HL-60 (cell line): ENCODE data around the gene GNPTAB.

Experiments used
- DNase-seq, 2 experiments: peaks; one replicate each; pipeline ENCODE4 v3.0.0-alpha.2; 2010 to 2020; ENCODE audit warnings: low read depth in 1 of 2, low spot score in 1 of 2
- H3K27ac ChIP-seq: fragments of 250-450 bp; sonication (Bioruptor Pico); replicated peaks from 2 replicates; pipeline ENCODE4 v1.5.1; 2020; ENCODE audit warnings: mild to moderate bottlenecking, moderate library complexity
- H3K27me3 ChIP-seq: fragments of 250-450 bp; sonication (Bioruptor Pico); 2 replicates; pipeline ENCODE4 v1.5.1; 2021; ENCODE audit warnings: mild to moderate bottlenecking, moderate library complexity; ENCODE audit not compliant: insufficient read depth, poor library complexity, severe bottlenecking
- H3K4me3 ChIP-seq: replicated peaks from 2 replicates; pipeline ENCODE4 v1.5.1; 2011; ENCODE audit warnings: mild to moderate bottlenecking, control low read depth, low read length; ENCODE audit not compliant: insufficient read depth
- GABPA ChIP-seq: IDR thresholded peaks from 2 replicates; pipeline ENCODE4 v1.6.1; 2012; ENCODE audit warnings: low read depth
- POLR2AphosphoS5 ChIP-seq: IDR thresholded peaks from 2 replicates; pipeline ENCODE4 v1.6.1; 2012; ENCODE audit warnings: low read depth
- SPI1 ChIP-seq: IDR thresholded peaks from 2 replicates; pipeline ENCODE4 v1.6.1; 2012; ENCODE audit warnings: low read depth, mild to moderate bottlenecking, borderline replicate concordance
- long read RNA-seq: library from polyadenylated mRNA; unstranded; transcript quantifications from one replicate; pipeline ENCODE4 v2.0.0, GENCODE V29; 2020
- TF ChIP-seq, protein P1 (sequence below): IDR thresholded peaks from 2 replicates; pipeline ENCODE4 v1.6.1; 2012; ENCODE audit warnings: low read depth; ENCODE audit not compliant: insufficient replicate concordance
- TF ChIP-seq, protein P2 (sequence below): IDR thresholded peaks from one replicate; pipeline ENCODE4 v1.5.1; 2011; ENCODE audit warnings: low read length, control low read depth, inconsistent platforms; ENCODE audit not compliant: insufficient read depth

GNPTAB gene
- long read RNA-seq, partial matches to known transcripts, result 45 of 51 reads
- long read RNA-seq, other reads (novel, unspliced or antisense), result 6 of 51 reads

DNA sequence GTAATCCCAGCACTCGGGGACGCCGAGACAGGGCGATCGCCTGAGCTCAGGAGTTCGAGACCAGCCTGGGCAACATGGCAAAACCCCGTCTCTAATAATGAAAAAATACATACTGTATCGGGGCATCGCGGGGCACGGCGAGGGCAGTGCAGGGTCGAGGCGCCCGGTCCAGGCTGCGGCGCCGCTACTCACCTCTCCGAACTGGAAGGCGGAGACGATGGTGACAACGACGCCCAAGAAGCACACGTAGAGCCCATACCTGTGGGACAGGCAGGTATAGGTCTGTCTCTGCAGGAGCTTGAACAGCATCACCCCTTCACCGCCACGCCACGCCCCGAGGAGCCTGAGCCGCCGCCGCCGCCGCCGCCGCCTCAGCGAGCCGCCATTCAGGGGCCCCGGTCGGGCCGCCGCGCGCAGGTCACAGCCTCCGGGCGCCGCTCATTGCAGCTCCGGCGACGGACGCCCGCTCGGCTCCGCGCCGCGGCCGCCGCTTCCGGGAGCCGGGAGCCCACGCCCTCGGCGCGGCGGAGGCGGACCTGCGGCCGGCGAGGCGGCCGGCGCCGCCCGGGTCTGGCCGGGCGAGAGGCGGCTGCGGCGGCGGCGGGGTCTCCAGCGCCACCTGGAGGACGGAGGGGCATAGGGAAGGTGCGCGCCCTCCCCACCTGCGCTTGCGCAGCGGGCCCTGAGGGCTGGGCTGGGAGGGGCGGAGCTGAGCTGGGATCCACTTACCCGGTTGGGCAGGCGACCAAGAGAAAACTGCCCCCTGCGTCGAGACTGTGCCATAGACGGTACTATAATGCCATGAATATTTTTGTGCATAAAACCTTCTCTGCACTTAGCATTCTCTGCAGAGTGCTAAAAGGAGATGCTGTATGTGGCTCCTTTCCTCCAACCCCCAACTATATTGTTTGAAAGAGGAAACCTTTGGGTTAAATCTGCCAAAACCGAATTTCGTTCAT is at the start of gene GNPTAB:
GNPTAB (minus strand) TSS at position 593 of the 959 bp plus-strand sequence; CDS start at position 309, 284 bp downstream.
- Histone ChIP-seq H3K27ac (peak within 1 kb of the TSS; percentile 41), H3K27me3 (no peaks in the 10 kb centered on the region), H3K4me3 (peak within 1 kb of the TSS; percentile 91)
- DNase-seq, result peak; percentile 82 to 96
- TF ChIP-seq, protein P1, sequence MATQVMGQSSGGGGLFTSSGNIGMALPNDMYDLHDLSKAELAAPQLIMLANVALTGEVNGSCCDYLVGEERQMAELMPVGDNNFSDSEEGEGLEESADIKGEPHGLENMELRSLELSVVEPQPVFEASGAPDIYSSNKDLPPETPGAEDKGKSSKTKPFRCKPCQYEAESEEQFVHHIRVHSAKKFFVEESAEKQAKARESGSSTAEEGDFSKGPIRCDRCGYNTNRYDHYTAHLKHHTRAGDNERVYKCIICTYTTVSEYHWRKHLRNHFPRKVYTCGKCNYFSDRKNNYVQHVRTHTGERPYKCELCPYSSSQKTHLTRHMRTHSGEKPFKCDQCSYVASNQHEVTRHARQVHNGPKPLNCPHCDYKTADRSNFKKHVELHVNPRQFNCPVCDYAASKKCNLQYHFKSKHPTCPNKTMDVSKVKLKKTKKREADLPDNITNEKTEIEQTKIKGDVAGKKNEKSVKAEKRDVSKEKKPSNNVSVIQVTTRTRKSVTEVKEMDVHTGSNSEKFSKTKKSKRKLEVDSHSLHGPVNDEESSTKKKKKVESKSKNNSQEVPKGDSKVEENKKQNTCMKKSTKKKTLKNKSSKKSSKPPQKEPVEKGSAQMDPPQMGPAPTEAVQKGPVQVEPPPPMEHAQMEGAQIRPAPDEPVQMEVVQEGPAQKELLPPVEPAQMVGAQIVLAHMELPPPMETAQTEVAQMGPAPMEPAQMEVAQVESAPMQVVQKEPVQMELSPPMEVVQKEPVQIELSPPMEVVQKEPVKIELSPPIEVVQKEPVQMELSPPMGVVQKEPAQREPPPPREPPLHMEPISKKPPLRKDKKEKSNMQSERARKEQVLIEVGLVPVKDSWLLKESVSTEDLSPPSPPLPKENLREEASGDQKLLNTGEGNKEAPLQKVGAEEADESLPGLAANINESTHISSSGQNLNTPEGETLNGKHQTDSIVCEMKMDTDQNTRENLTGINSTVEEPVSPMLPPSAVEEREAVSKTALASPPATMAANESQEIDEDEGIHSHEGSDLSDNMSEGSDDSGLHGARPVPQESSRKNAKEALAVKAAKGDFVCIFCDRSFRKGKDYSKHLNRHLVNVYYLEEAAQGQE, result no peak
- peak; percentile 47; the same call in 1 of the 2 replicates for TF ChIP-seq POLR2AphosphoS5
- TF ChIP-seq, protein P2, sequence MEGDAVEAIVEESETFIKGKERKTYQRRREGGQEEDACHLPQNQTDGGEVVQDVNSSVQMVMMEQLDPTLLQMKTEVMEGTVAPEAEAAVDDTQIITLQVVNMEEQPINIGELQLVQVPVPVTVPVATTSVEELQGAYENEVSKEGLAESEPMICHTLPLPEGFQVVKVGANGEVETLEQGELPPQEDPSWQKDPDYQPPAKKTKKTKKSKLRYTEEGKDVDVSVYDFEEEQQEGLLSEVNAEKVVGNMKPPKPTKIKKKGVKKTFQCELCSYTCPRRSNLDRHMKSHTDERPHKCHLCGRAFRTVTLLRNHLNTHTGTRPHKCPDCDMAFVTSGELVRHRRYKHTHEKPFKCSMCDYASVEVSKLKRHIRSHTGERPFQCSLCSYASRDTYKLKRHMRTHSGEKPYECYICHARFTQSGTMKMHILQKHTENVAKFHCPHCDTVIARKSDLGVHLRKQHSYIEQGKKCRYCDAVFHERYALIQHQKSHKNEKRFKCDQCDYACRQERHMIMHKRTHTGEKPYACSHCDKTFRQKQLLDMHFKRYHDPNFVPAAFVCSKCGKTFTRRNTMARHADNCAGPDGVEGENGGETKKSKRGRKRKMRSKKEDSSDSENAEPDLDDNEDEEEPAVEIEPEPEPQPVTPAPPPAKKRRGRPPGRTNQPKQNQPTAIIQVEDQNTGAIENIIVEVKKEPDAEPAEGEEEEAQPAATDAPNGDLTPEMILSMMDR, result peak; percentile 35

DNA sequence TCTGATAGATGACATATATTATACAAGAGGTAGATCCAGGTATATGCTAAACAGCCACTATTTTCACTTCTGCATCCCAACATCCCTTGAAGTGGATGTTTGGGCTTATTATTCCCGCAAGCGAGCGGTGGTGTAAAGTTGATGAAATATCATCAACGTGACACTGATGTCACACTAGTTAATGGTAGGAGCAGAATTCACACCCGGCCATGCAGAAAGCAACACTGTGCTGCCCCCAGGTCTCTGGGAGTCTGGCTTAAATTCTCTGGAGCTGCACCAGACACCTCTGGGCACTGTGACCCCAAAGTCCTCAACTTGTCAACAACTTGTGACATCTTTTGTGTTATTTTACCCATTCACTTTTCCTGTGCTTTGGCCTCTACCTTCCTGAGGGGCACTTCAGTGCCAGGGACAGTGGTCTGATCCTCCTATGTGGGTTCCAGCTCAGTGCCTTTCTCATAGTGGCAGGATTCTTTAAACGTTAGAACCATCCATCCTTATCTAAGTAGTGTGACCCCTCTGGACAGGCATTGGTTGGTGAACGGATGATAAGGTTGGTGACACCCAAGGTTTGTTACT is 47.6 kb upstream of the GNPTAB start:
- no peak for DNase-seq
- H3K4me3 ChIP-seq, result peak overlapping the region; percentile 78
- H3K27me3 ChIP-seq, result no peaks in the 10 kb centered on the region
- no peak overlapping the region for H3K27ac ChIP-seq
- TF ChIP-seq, protein P2, result no peak
- TF ChIP-seq POLR2AphosphoS5 (no peak), SPI1 (no peak), GABPA (no peak)
- TF ChIP-seq, protein P1, result no peak

DNA sequence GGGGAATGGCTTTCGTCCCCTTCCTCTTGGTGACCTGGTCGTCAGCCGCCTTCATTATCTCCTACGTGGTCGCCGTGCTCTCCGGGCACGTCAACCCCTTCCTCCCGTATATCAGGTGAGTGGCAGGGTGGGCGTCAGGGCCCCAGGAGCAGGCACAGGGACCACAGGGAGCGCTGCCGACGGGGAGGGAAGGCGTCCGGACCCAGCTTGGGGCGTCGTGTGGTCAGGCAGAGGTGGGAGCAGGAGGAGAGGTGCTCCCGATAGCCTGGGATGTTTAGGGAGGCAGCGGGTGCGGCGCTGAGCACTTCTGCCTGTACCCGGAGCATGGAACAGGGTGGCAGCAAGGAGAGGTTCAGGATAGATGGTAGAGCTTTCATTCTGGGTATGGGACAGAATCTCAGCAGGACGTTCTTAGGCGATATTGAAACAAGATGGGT is 47.1 kb upstream of the GNPTAB start:
- peak overlapping the region; percentile 61 for H3K27ac ChIP-seq
- H3K27me3 ChIP-seq, result no peaks in the 10 kb centered on the region
- TF ChIP-seq POLR2AphosphoS5, result no peak
- H3K4me3 ChIP-seq, result peak overlapping the region; percentile 78
- no peak for DNase-seq
